Measurements from ENCODE around the gene RIN2. TPM values are rescaled to one million over a fixed set of nuclear protein-coding genes. Genes with fewer than 3 reads are reported as not detected.

The RIN2 gene
- total RNA-seq, 1 donor from 2014 or later: 22.1 TPM

- TF ChIP-seq CTCF (conservative IDR thresholded peaks at IDR 0.05): no peak
- H3K4me1 Mint-ChIP-seq: peaks cover 29% of the 10 kb centered on the region
Observed at GRCh38 chr20:19757487-19758132, 448 bp upstream of the RIN2 start.

GRCh38 chr20:19758501-19759331 is 658 bp downstream of the RIN2 start:
- peaks cover under 1% of the 10 kb centered on the region for H3K27me3 Mint-ChIP-seq (ENCODE audit: low read depth)
- DNase-seq (ENCODE audit: low read depth, low spot score): peak; percentile 52
- peaks cover 29% of the 10 kb centered on the region for H3K4me1 Mint-ChIP-seq
- TF ChIP-seq CTCF (conservative IDR thresholded peaks at IDR 0.05): no peak
- no peaks in the 10 kb centered on the region for H3K9me3 Mint-ChIP-seq
- peak overlapping the region; percentile 67 for H3K27ac Mint-ChIP-seq (ENCODE audit: unreplicated experiment)
- peak overlapping the region; percentile 97 for H3K4me3 Mint-ChIP-seq
- no peaks in the 10 kb centered on the region for H3K36me3 Mint-ChIP-seq (ENCODE audit: low read depth)

More at GRCh38 chr20:19757487-19758132, 448 bp upstream of the RIN2 start:
- Mint-ChIP-seq H3K27me3 (ENCODE audit: low read depth) (peaks cover 3% of the 10 kb centered on the region), H3K4me3 (peak overlapping the region; percentile 97), H3K36me3 (ENCODE audit: low read depth) (no peaks in the 10 kb centered on the region), H3K27ac (ENCODE audit: unreplicated experiment) (peak overlapping the region; percentile 94), H3K9me3 (no peaks in the 10 kb centered on the region)
- peak; percentile 93 for DNase-seq (ENCODE audit: low read depth, low spot score)

GRCh38 chr20:19760371-19760721 is 2.3 kb downstream of the RIN2 start:
- H3K4me3 Mint-ChIP-seq: peak overlapping the region; percentile 76
- no peak for DNase-seq (ENCODE audit: low read depth, low spot score)
- H3K27me3 Mint-ChIP-seq (ENCODE audit: low read depth): no peaks in the 10 kb centered on the region
- no peak overlapping the region for H3K27ac Mint-ChIP-seq (ENCODE audit: unreplicated experiment)
- peaks cover 29% of the 10 kb centered on the region for H3K4me1 Mint-ChIP-seq
- H3K36me3 Mint-ChIP-seq (ENCODE audit: low read depth): no peaks in the 10 kb centered on the region
- no peak for TF ChIP-seq CTCF (conservative IDR thresholded peaks at IDR 0.05)
- no peaks in the 10 kb centered on the region for H3K9me3 Mint-ChIP-seq

GRCh38 chr20:19761326-19761725 is 3.3 kb downstream of the RIN2 start:
- no peak for TF ChIP-seq CTCF (conservative IDR thresholded peaks at IDR 0.05)
- no peaks in the 10 kb centered on the region for H3K36me3 Mint-ChIP-seq (ENCODE audit: low read depth)
- H3K4me3 Mint-ChIP-seq: peak overlapping the region; percentile 76
- H3K9me3 Mint-ChIP-seq: no peaks in the 10 kb centered on the region
- peaks cover 29% of the 10 kb centered on the region for H3K4me1 Mint-ChIP-seq
- no peak for DNase-seq (ENCODE audit: low read depth, low spot score)
- H3K27me3 Mint-ChIP-seq (ENCODE audit: low read depth): no peaks in the 10 kb centered on the region
- no peak overlapping the region for H3K27ac Mint-ChIP-seq (ENCODE audit: unreplicated experiment)

GRCh38 chr20:19761841-19762240 is 3.8 kb downstream of the RIN2 start:
- peak overlapping the region; percentile 76 for H3K4me3 Mint-ChIP-seq
- peaks cover 26% of the 10 kb centered on the region for H3K4me1 Mint-ChIP-seq
- no peaks in the 10 kb centered on the region for H3K36me3 Mint-ChIP-seq (ENCODE audit: low read depth)
- H3K9me3 Mint-ChIP-seq: no peaks in the 10 kb centered on the region
- H3K27me3 Mint-ChIP-seq (ENCODE audit: low read depth): no peaks in the 10 kb centered on the region
- no peak for DNase-seq (ENCODE audit: low read depth, low spot score)
- no peak for TF ChIP-seq CTCF (conservative IDR thresholded peaks at IDR 0.05)
- no peak overlapping the region for H3K27ac Mint-ChIP-seq (ENCODE audit: unreplicated experiment)
